HFFc6 (cell line): ENCODE results near the gene NDRG3. TPM values are rescaled to one million over a fixed set of nuclear protein-coding genes. Genes with fewer than 3 reads are reported as not detected.

Experiments used
- DNase-seq: peaks from one replicate; pipeline ENCODE4 v3.0.0-alpha.2; 2018
- H3K27ac Mint-ChIP-seq: 2 replicates; pipeline ENCODE4 v1.8.0; 2020; ENCODE audit warnings: mild to moderate bottlenecking, mixed read lengths
- H3K27me3 Mint-ChIP-seq: 2 replicates; pipeline ENCODE4 v1.8.0; 2021; ENCODE audit warnings: mild to moderate bottlenecking, moderate library complexity, mixed read lengths; ENCODE audit not compliant: insufficient read depth
- H3K36me3 Mint-ChIP-seq: 2 replicates; pipeline ENCODE4 v1.8.0; 2021; ENCODE audit warnings: low read depth, mixed read lengths
- H3K4me1 Mint-ChIP-seq: 2 replicates; pipeline ENCODE4 v1.8.0; 2020; ENCODE audit warnings: low read depth, mixed read lengths
- H3K4me3 Mint-ChIP-seq: 2 replicates; pipeline ENCODE4 v1.8.0; 2020; ENCODE audit warnings: mild to moderate bottlenecking, moderate library complexity, mixed read lengths
- H3K9me3 Mint-ChIP-seq: 2 replicates; pipeline ENCODE4 v1.8.0; 2020; ENCODE audit warnings: mild to moderate bottlenecking, mixed read lengths
- CTCF ChIP-seq: fragments of 200-600 bp; sonication (generic); IDR thresholded peaks from 2 replicates; pipeline ENCODE4 v1.5.0; 2021; ENCODE audit warnings: antibody characterized with exemption, mild to moderate bottlenecking
- total RNA-seq, 6 experiments: library from RNA; stranded (reverse); fragmentation: NEBNext Ultra II Directional; extraction: Animal tissue kit (Norgen Biotek cat#: 25700); gene quantifications; 2 replicates in 1 of 6; 3 replicates in 5 of 6; pipeline ENCODE4 v1.2.3, GENCODE V29; 2021

The NDRG3 gene
- total RNA-seq, 6 experiments from 2014 or later: 32.8 to 42.3 (median 37.2) TPM

GRCh38 chr20:36773597-36774390, 27.9 kb upstream of the NDRG3 start, which contains the start of gene DSN1:
DSN1 (minus strand) TSS chr20:36773763; CDS start chr20:36771458, 2,305 bp downstream.
- Mint-ChIP-seq H3K36me3 (peaks cover 4% of the 10 kb centered on the region), H3K4me3 (peak within 1 kb of the TSS; percentile 91), H3K9me3 (no peaks in the 10 kb centered on the region), H3K27ac (peak within 1 kb of the TSS; percentile 99), H3K27me3 (peaks cover 14% of the 10 kb centered on the region), H3K4me1 (peaks cover 54% of the 10 kb centered on the region)
- no peak; the same call in 1 of the 2 replicates for TF ChIP-seq CTCF
- peak; percentile 97 for DNase-seq

GRCh38 chr20:36773107-36773596, 27.3 kb upstream of the NDRG3 start:
- Mint-ChIP-seq H3K27ac (peak overlapping the region; percentile 99), H3K4me3 (peak overlapping the region; percentile 91), H3K9me3 (no peaks in the 10 kb centered on the region), H3K36me3 (peaks cover 4% of the 10 kb centered on the region; the same call in 1 of the 2 replicates), H3K4me1 (peaks cover 57% of the 10 kb centered on the region), H3K27me3 (peaks cover 14% of the 10 kb centered on the region)
- no peak for DNase-seq
- TF ChIP-seq CTCF: no peak

- no peak for DNase-seq
- Mint-ChIP-seq H3K36me3 (no peaks in the 10 kb centered on the region; the same call in 1 of the 2 replicates), H3K4me1 (peaks cover 57% of the 10 kb centered on the region), H3K27ac (peak overlapping the region; percentile 9; the same call in 1 of the 2 replicates), H3K9me3 (no peaks in the 10 kb centered on the region), H3K4me3 (no peak overlapping the region), H3K27me3 (peaks cover 10% of the 10 kb centered on the region)
- no peak for TF ChIP-seq CTCF
Observed at GRCh38 chr20:36770680-36771079, 24.8 kb upstream of the NDRG3 start.

DNA sequence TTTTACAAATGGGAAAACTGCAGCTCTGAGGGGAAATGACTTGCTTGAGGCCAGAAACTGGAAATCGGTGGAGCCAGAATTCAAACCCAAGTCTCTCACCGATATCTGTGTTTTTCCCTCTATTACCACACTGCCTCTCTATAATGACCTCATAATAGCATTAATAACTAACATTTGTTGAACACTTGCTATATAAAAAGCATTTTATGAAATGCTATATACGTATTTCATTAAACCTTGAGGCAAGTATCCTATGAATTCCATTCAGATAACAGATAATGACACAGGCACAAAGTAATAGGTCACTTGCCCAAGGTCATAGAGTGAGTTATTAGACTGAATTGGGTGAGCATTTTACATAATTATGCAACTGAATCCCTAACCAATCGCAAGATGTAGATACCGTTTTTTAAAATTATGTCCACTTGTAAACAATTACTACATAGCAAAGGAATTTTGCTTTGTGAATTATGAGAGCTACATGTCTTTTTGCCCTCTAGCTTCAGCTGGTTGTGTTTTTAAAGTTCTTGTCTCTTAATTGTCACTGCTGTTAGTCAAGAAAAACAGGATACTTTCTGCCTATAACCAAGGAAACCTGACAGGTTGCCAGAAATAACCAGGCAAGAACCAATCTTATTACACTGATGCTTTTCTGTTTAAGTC, 23.0 kb upstream of the NDRG3 start:
- Mint-ChIP-seq H3K27ac (peak overlapping the region; percentile 77), H3K27me3 (peaks cover 4% of the 10 kb centered on the region), H3K4me1 (peaks cover 42% of the 10 kb centered on the region), H3K36me3 (no peaks in the 10 kb centered on the region; the same call in 1 of the 2 replicates), H3K9me3 (no peaks in the 10 kb centered on the region), H3K4me3 (0 out of 2 replicates have a peak overlapping the region, but pooled peaks have one; percentile 16)
- no peak for TF ChIP-seq CTCF
- peak; percentile 83 for DNase-seq

GRCh38 chr20:36761125-36761524, 15.2 kb upstream of the NDRG3 start:
- Mint-ChIP-seq H3K9me3 (no peaks in the 10 kb centered on the region), H3K36me3 (peaks cover 7% of the 10 kb centered on the region), H3K27me3 (no peaks in the 10 kb centered on the region; the same call in none of the 2 replicates), H3K27ac (peak overlapping the region; percentile 22; the same call in 1 of the 2 replicates), H3K4me3 (no peak overlapping the region), H3K4me1 (no peaks in the 10 kb centered on the region)
- DNase-seq: no peak
- TF ChIP-seq CTCF: no peak
